WTC11 (cell line): Measurements from ENCODE around the gene TSPAN9. TPM values are rescaled to one million over a fixed set of nuclear protein-coding genes. Genes with fewer than 3 reads are reported as not detected.

Experiments
- ATAC-seq: fragments of 200-7000 bp; cut with Tn5 transposase; 2 replicates; pipeline ENCODE4 v1.10.0; 2021; ENCODE audit warnings: mild to moderate bottlenecking, moderate library complexity
- CTCF ChIA-PET: fragments of 300-600 bp; sonication (Branson Sonifier 250); formaldehyde crosslinking; loops from one replicate; lab custom pipeline; 2021; ENCODE audit warnings: antibody characterized with exemption; lab: Charles Lee
- POLR2A ChIA-PET: fragments of 350-600 bp; sonication (Branson Sonifier 250); formaldehyde crosslinking; loops from one replicate; lab custom pipeline; 2021; ENCODE audit warnings: antibody characterized with exemption; lab: Charles Lee
- DNase-seq: peaks from one replicate; pipeline ENCODE4 v3.0.0; 2021; ENCODE audit warnings: low spot score
- H3K27ac Mint-ChIP-seq: 2 replicates; pipeline ENCODE4 v1.8.0; 2021; ENCODE audit warnings: mixed read lengths
- H3K27me3 Mint-ChIP-seq: 2 replicates; pipeline ENCODE4 v1.8.0; 2021; ENCODE audit warnings: low read depth, mild to moderate bottlenecking, moderate library complexity, mixed read lengths
- H3K36me3 Mint-ChIP-seq: 2 replicates; pipeline ENCODE4 v1.8.0; 2021; ENCODE audit warnings: mixed read lengths
- H3K4me1 Mint-ChIP-seq: 2 replicates; pipeline ENCODE4 v1.8.0; 2022; ENCODE audit warnings: mixed read lengths
- H3K4me3 Mint-ChIP-seq: 2 replicates; pipeline ENCODE4 v1.8.0; 2021; ENCODE audit warnings: mild to moderate bottlenecking, moderate library complexity, mixed read lengths
- H3K9me3 Mint-ChIP-seq: 2 replicates; pipeline ENCODE4 v1.8.0; 2021; ENCODE audit warnings: mixed read lengths
- ATF6 ChIP-seq: sonication (generic); formaldehyde crosslinking; IDR thresholded peaks from 2 replicates; pipeline ENCODE4 v1.8.1; 2023; ENCODE audit warnings: mild to moderate bottlenecking, missing genetic modification reagents
- E2F4 ChIP-seq: sonication (generic); formaldehyde crosslinking; IDR thresholded peaks from 2 replicates; pipeline ENCODE4 v1.8.1; 2022; ENCODE audit warnings: low read depth, mild to moderate bottlenecking, moderate library complexity, missing genetic modification reagents, borderline replicate concordance
- ERG ChIP-seq: fragments of 250-450 bp; sonication (Bioruptor Pico); IDR thresholded peaks from 2 replicates; pipeline ENCODE4 v1.8.0; 2021; ENCODE audit warnings: mild to moderate bottlenecking
- GRHL2 ChIP-seq: fragments of 250-450 bp; sonication (Bioruptor Pico); IDR thresholded peaks from 2 replicates; pipeline ENCODE4 v1.8.0; 2022; ENCODE audit warnings: mild to moderate bottlenecking, moderate library complexity; ENCODE audit not compliant: insufficient replicate concordance, severe bottlenecking
- HMGXB4 ChIP-seq: sonication (generic); formaldehyde crosslinking; IDR thresholded peaks from 2 replicates; pipeline ENCODE4 v1.8.1; 2023; ENCODE audit warnings: mild to moderate bottlenecking, moderate library complexity, missing genetic modification reagents
- IRF1 ChIP-seq: sonication (generic); formaldehyde crosslinking; IDR thresholded peaks from 2 replicates; pipeline ENCODE4 v1.8.0; 2023; ENCODE audit warnings: missing genetic modification reagents
- JAZF1 ChIP-seq: fragments of 250-450 bp; sonication (Bioruptor Pico); IDR thresholded peaks from 2 replicates; pipeline ENCODE4 v1.9.0; 2021; ENCODE audit warnings: moderate library complexity, mild to moderate bottlenecking, inconsistent platforms
- MLX ChIP-seq: sonication (generic); formaldehyde crosslinking; IDR thresholded peaks from 2 replicates; pipeline ENCODE4 v1.8.1; 2023; ENCODE audit warnings: mild to moderate bottlenecking, missing genetic modification reagents, moderate library complexity
- MYBL2 ChIP-seq: sonication (generic); formaldehyde crosslinking; IDR thresholded peaks from 2 replicates; pipeline ENCODE4 v1.8.1; 2023; ENCODE audit warnings: mild to moderate bottlenecking, moderate library complexity, missing genetic modification reagents
- NR3C1 ChIP-seq: sonication (generic); formaldehyde crosslinking; conservative IDR thresholded peaks from 2 replicates; pipeline ENCODE4 v1.8.1; 2023; ENCODE audit warnings: low read depth, mild to moderate bottlenecking, missing genetic modification reagents
- RELA ChIP-seq: sonication (generic); formaldehyde crosslinking; IDR thresholded peaks from 2 replicates; pipeline ENCODE4 v1.8.1; 2022; ENCODE audit warnings: missing genetic modification reagents, mild to moderate bottlenecking, borderline replicate concordance
- RORB ChIP-seq: fragments of 250-450 bp; sonication (Bioruptor Pico); IDR thresholded peaks from 2 replicates; pipeline ENCODE4 v1.9.0; 2021; ENCODE audit warnings: mild to moderate bottlenecking
- SMAD3 ChIP-seq: sonication (generic); formaldehyde crosslinking; IDR thresholded peaks from 2 replicates; pipeline ENCODE4 v1.8.0; 2022; ENCODE audit warnings: missing genetic modification reagents, mild to moderate bottlenecking, borderline replicate concordance
- TEAD1 ChIP-seq: sonication (generic); formaldehyde crosslinking; IDR thresholded peaks from 2 replicates; pipeline ENCODE4 v1.8.0; 2022; ENCODE audit warnings: mild to moderate bottlenecking, missing genetic modification reagents
- ZBTB43 ChIP-seq: sonication (generic); formaldehyde crosslinking; IDR thresholded peaks from 2 replicates; pipeline ENCODE4 v1.8.1; 2023; ENCODE audit warnings: mild to moderate bottlenecking, missing genetic modification reagents
- ZNF219 ChIP-seq: sonication (generic); formaldehyde crosslinking; IDR thresholded peaks from 2 replicates; pipeline ENCODE4 v1.8.0; 2023; ENCODE audit warnings: missing genetic modification reagents, mild to moderate bottlenecking, borderline replicate concordance
- ZNF512 ChIP-seq: sonication (generic); formaldehyde crosslinking; IDR thresholded peaks from 2 replicates; pipeline ENCODE4 v1.8.1; 2022; ENCODE audit warnings: missing genetic modification reagents, borderline replicate concordance
- total RNA-seq: library from RNA; stranded (reverse); gene quantifications from 3 replicates; pipeline ENCODE4 v1.2.3, GENCODE V29; 2021

The TSPAN9 gene
- total RNA-seq, 1 experiment from 2014 or later, result 27.6 TPM

- CTCF ChIA-PET, result interaction anchor here (0.7 to 1.6 kb wide), 3 partner anchors 18 to 245 kb away, joined by 3 to 6 read pairs (median 3); no protein-coding TSS in a partner anchor
- peaks cover 4% of the 10 kb centered on the region for H3K36me3 Mint-ChIP-seq
- no peak for ATAC-seq
- H3K4me3 Mint-ChIP-seq, result no peak overlapping the region
- H3K4me1 Mint-ChIP-seq, result peaks cover 4% of the 10 kb centered on the region
- H3K27ac Mint-ChIP-seq, result 0 out of 2 replicates have a peak overlapping the region, but pooled peaks have one; percentile 6
- TF ChIP-seq RORB (CRISPR knock-in tag) (no peak), NR3C1 (no peak), ZNF219 (CRISPR knock-in tag) (no peak), ATF6 (no peak), GRHL2 (no peak), MLX (CRISPR knock-in tag) (no peak), ZNF512 (CRISPR knock-in tag) (no peak), RELA (CRISPR knock-in tag) (no peak)
- TF ChIP-seq, all 79 proteins: peak for 0
- no peak for DNase-seq
- Mint-ChIP-seq H3K27me3 (no peaks in the 10 kb centered on the region), H3K9me3 (peaks cover under 1% of the 10 kb centered on the region; the same call in 1 of the 2 replicates)
- POLR2A ChIA-PET, result no interaction called here
These were observed 13.8 kb downstream of the TSPAN9 start for GRCh38 chr12:3091038-3091319.

- DNase-seq (no peak), ATAC-seq (no peak)
- peaks cover 6% of the 10 kb centered on the region for H3K9me3 Mint-ChIP-seq
- ChIA-PET CTCF (interaction anchor here (0.7 to 1.6 kb wide), 3 partner anchors 18 to 245 kb away, joined by 3 to 7 read pairs (median 4); no protein-coding TSS in a partner anchor), POLR2A (no interaction called here)
- H3K4me1 Mint-ChIP-seq, result no peaks in the 10 kb centered on the region; the same call in 1 of the 2 replicates
- H3K27ac Mint-ChIP-seq, result no peak overlapping the region
- H3K27me3 Mint-ChIP-seq, result no peaks in the 10 kb centered on the region; the same call in 1 of the 2 replicates
- H3K4me3 Mint-ChIP-seq, result no peak overlapping the region
- TF ChIP-seq E2F4 (CRISPR knock-in tag), result no peak
- no peak for TF ChIP-seq SMAD3 (CRISPR knock-in tag)
- TF ChIP-seq IRF1 (CRISPR knock-in tag), result no peak
- peaks cover 10% of the 10 kb centered on the region for H3K36me3 Mint-ChIP-seq
These were observed 14.4 kb downstream of the TSPAN9 start for GRCh38 chr12:3091382-3092241.

- peaks cover 7% of the 10 kb centered on the region for H3K4me1 Mint-ChIP-seq
- no peaks in the 10 kb centered on the region; the same call in 1 of the 2 replicates for H3K27me3 Mint-ChIP-seq
- CTCF ChIA-PET, result interaction anchor here (1.2 to 1.6 kb wide), 3 partner anchors 16 to 183 kb away, joined by 3 to 9 read pairs (median 7); no protein-coding TSS in a partner anchor
- H3K9me3 Mint-ChIP-seq, result peaks cover 6% of the 10 kb centered on the region
- H3K27ac Mint-ChIP-seq, result no peak overlapping the region
- DNase-seq (no peak), ATAC-seq (no peak)
- H3K4me3 Mint-ChIP-seq, result no peak overlapping the region
- H3K36me3 Mint-ChIP-seq, result peaks cover 15% of the 10 kb centered on the region
- POLR2A ChIA-PET, result no interaction called here
- no peak for TF ChIP-seq RORB (CRISPR knock-in tag)
- no peak for TF ChIP-seq MYBL2 (CRISPR knock-in tag)
- TF ChIP-seq ERG (CRISPR knock-in tag), result no peak
- no peak for TF ChIP-seq JAZF1
- no peak for TF ChIP-seq TEAD1
- TF ChIP-seq MLX (CRISPR knock-in tag), result no peak
- no peak for TF ChIP-seq ZBTB43
- no peak for TF ChIP-seq HMGXB4
These were observed 15.6 kb downstream of the TSPAN9 start for GRCh38 chr12:3092764-3093163.
